ENCODE measurements around the gene ATAD1.
A peak's percentile ranks its signal among the peaks of the same experiment; 100 is the strongest.

- TF ChIP-seq CTCF (IDR thresholded peaks at IDR 0.05) = peak; percentile 37 to 47 (median 40)
- TF ChIP-seq POLR2A (IDR thresholded peaks at IDR 0.05) = no peak
Observed at GRCh38 chr10:87850742-87851205, 32.7 kb upstream of the ATAD1 start.

All from testis (tissue), 2 donors.